Activated T-cell treated with anti-CD3 and anti-CD28 coated beads, Interleukin-2, amount 50 U/mL, for 72 hours (primary cell): Measurements from ENCODE around the gene FAM118A. TPM values are rescaled to one million over a fixed set of nuclear protein-coding genes. Genes with fewer than 3 reads are reported as not detected.

ENCODE experiments used
- ATAC-seq, 2 donors: fragments of 150-1000 bp; cut with Tn5 transposase; replicated peaks in 1 of 2; 2 replicates each; pipeline ENCODE4 v1.10.0; 2021; ENCODE audit warnings: moderate library complexity in 2 of 2, mild to moderate bottlenecking in 1 of 2
- DNase-seq, 2 donors: peaks; one replicate each; pipeline ENCODE4 v3.0.0; 2021 to 2022; ENCODE audit warnings: mixed read lengths in 1 of 2
- H3K27ac Mint-ChIP-seq: one replicate; pipeline ENCODE4 v1.8.0; 2022; ENCODE audit warnings: mild to moderate bottlenecking, moderate library complexity, mixed read lengths
- H3K27me3 Mint-ChIP-seq: one replicate; pipeline ENCODE4 v1.8.0; 2022; ENCODE audit warnings: low read depth, mixed read lengths
- H3K36me3 Mint-ChIP-seq, 2 donors: one replicate each; pipeline ENCODE4 v1.8.0; 2022; ENCODE audit warnings: mixed read lengths in 2 of 2, mild to moderate bottlenecking in 1 of 2; ENCODE audit not compliant: insufficient read depth in 2 of 2
- H3K4me1 Mint-ChIP-seq: one replicate; pipeline ENCODE4 v1.8.0; 2022; ENCODE audit warnings: low read depth, mixed read lengths
- H3K4me3 Mint-ChIP-seq, 2 donors: one replicate each; pipeline ENCODE4 v1.8.0; 2022; ENCODE audit warnings: mild to moderate bottlenecking in 2 of 2, mixed read lengths in 2 of 2, moderate library complexity in 2 of 2
- H3K9me3 Mint-ChIP-seq, 2 donors: one replicate each; pipeline ENCODE4 v1.8.0; 2022; ENCODE audit warnings: mixed read lengths in 2 of 2
- total RNA-seq, 2 donors: library from RNA; stranded (reverse); gene quantifications; one replicate each; pipeline ENCODE4 v1.2.3, GENCODE V29; 2022

FAM118A gene
- total RNA-seq, 2 donors from 2014 or later: 50.1 to 130 TPM

GRCh38 chr22:45332001-45332400 lies 22.3 kb downstream of the FAM118A start:
- ATAC-seq (no peak), DNase-seq (no peak)
- Mint-ChIP-seq H3K9me3 (no peaks in the 10 kb centered on the region), H3K27ac (no peak overlapping the region), H3K27me3 (no peaks in the 10 kb centered on the region), H3K4me1 (peaks cover 15% of the 10 kb centered on the region), H3K36me3 (peaks cover 4 to 17% of the 10 kb centered on the region in 2 donors), H3K4me3 (no peak overlapping the region)

- no peak overlapping the region for H3K27ac Mint-ChIP-seq
- ATAC-seq (no peak), DNase-seq (no peak)
- peaks cover 4 to 26% of the 10 kb centered on the region in 2 donors for H3K36me3 Mint-ChIP-seq
- no peak overlapping the region for H3K4me3 Mint-ChIP-seq
- no peaks in the 10 kb centered on the region for H3K27me3 Mint-ChIP-seq
- peaks cover 15% of the 10 kb centered on the region for H3K4me1 Mint-ChIP-seq
- H3K9me3 Mint-ChIP-seq: no peaks in the 10 kb centered on the region
These were observed 24.3 kb downstream of the FAM118A start for GRCh38 chr22:45334068-45334467.

- no peaks in the 10 kb centered on the region for H3K27me3 Mint-ChIP-seq
These were observed 24.8 kb downstream of the FAM118A start for GRCh38 chr22:45334528-45334927.

GRCh38 chr22:45335021-45335818 lies 25.5 kb downstream of the FAM118A start:
- DNase-seq (no peak), ATAC-seq (no peak)
- H3K27me3 Mint-ChIP-seq: no peaks in the 10 kb centered on the region
- no peak overlapping the region for H3K27ac Mint-ChIP-seq
- peaks cover 16% of the 10 kb centered on the region for H3K4me1 Mint-ChIP-seq
- no peak overlapping the region for H3K4me3 Mint-ChIP-seq
- no peaks in the 10 kb centered on the region for H3K9me3 Mint-ChIP-seq
- H3K36me3 Mint-ChIP-seq: peaks cover 5 to 31% of the 10 kb centered on the region in 2 donors

More at GRCh38 chr22:45334528-45334927, 24.8 kb downstream of the FAM118A start:
- H3K4me1 Mint-ChIP-seq: peaks cover 15% of the 10 kb centered on the region
- no peak overlapping the region for H3K4me3 Mint-ChIP-seq
- H3K9me3 Mint-ChIP-seq: no peaks in the 10 kb centered on the region
- H3K36me3 Mint-ChIP-seq: peaks cover 4 to 26% of the 10 kb centered on the region in 2 donors
- H3K27ac Mint-ChIP-seq: no peak overlapping the region
- no peak for ATAC-seq
- no peak for DNase-seq

- Mint-ChIP-seq H3K36me3 (peaks cover 5 to 35% of the 10 kb centered on the region in 2 donors), H3K27ac (no peak overlapping the region)
These were observed 26.3 kb downstream of the FAM118A start for GRCh38 chr22:45335854-45336522.

GRCh38 chr22:45336971-45337431 lies 27.3 kb downstream of the FAM118A start:
- Mint-ChIP-seq H3K36me3 (peaks cover 5 to 38% of the 10 kb centered on the region in 2 donors), H3K27ac (no peak overlapping the region), H3K9me3 (no peaks in the 10 kb centered on the region), H3K4me1 (peaks cover 34% of the 10 kb centered on the region), H3K27me3 (no peaks in the 10 kb centered on the region), H3K4me3 (peak overlapping the region; percentile 27 to 49)
- no peak for ATAC-seq
- no peak for DNase-seq

More at GRCh38 chr22:45335854-45336522, 26.3 kb downstream of the FAM118A start:
- H3K9me3 Mint-ChIP-seq: no peaks in the 10 kb centered on the region
- ATAC-seq: no peak
- H3K4me1 Mint-ChIP-seq: peaks cover 24% of the 10 kb centered on the region
- no peak overlapping the region for H3K4me3 Mint-ChIP-seq
- DNase-seq: no peak
- H3K27me3 Mint-ChIP-seq: no peaks in the 10 kb centered on the region

GRCh38 chr22:45337536-45337935 lies 27.8 kb downstream of the FAM118A start:
- H3K4me1 Mint-ChIP-seq: peaks cover 36% of the 10 kb centered on the region
- H3K9me3 Mint-ChIP-seq: no peaks in the 10 kb centered on the region
- H3K36me3 Mint-ChIP-seq: peaks cover 5 to 38% of the 10 kb centered on the region in 2 donors
- H3K27ac Mint-ChIP-seq: no peak overlapping the region
- DNase-seq (no peak), ATAC-seq (no peak)
- no peaks in the 10 kb centered on the region for H3K27me3 Mint-ChIP-seq
- no peak overlapping the region for H3K4me3 Mint-ChIP-seq

GRCh38 chr22:45338795-45339194 lies 29.1 kb downstream of the FAM118A start:
- DNase-seq: no peak
- Mint-ChIP-seq H3K27me3 (no peaks in the 10 kb centered on the region), H3K9me3 (no peaks in the 10 kb centered on the region), H3K27ac (no peak overlapping the region), H3K36me3 (peaks cover 4 to 36% of the 10 kb centered on the region in 2 donors), H3K4me1 (peaks cover 36% of the 10 kb centered on the region), H3K4me3 (no peak overlapping the region)
- ATAC-seq: no peak

- H3K4me1 Mint-ChIP-seq: peaks cover 41% of the 10 kb centered on the region
- H3K27me3 Mint-ChIP-seq: no peaks in the 10 kb centered on the region
- no peak overlapping the region for H3K4me3 Mint-ChIP-seq
- DNase-seq: no peak
- no peak for ATAC-seq
- no peaks in the 10 kb centered on the region for H3K9me3 Mint-ChIP-seq
- no peak overlapping the region for H3K27ac Mint-ChIP-seq
- H3K36me3 Mint-ChIP-seq: peaks cover 4 to 37% of the 10 kb centered on the region in 2 donors
These were observed 30.6 kb downstream of the FAM118A start for GRCh38 chr22:45340323-45340722.

GRCh38 chr22:45341498-45341897 lies 31.8 kb downstream of the FAM118A start:
- Mint-ChIP-seq H3K9me3 (no peaks in the 10 kb centered on the region), H3K27ac (peak overlapping the region; percentile 21), H3K27me3 (no peaks in the 10 kb centered on the region), H3K4me1 (peaks cover 37% of the 10 kb centered on the region), H3K36me3 (peaks cover 4 to 32% of the 10 kb centered on the region in 2 donors), H3K4me3 (peak overlapping the region in 1 of 2 donors; percentile 17)
- DNase-seq (peak; percentile 55 to 74), ATAC-seq (peak; percentile 97 to 99)

GRCh38 chr22:45343143-45343542 lies 33.4 kb downstream of the FAM118A start:
- H3K27me3 Mint-ChIP-seq: no peaks in the 10 kb centered on the region
- peaks cover 1 to 18% of the 10 kb centered on the region in 2 donors for H3K36me3 Mint-ChIP-seq
- ATAC-seq: no peak
- no peak overlapping the region for H3K27ac Mint-ChIP-seq
- H3K4me3 Mint-ChIP-seq: no peak overlapping the region
- no peak for DNase-seq
- H3K4me1 Mint-ChIP-seq: peaks cover 26% of the 10 kb centered on the region
- peaks cover 0 to 2% of the 10 kb centered on the region in 2 donors for H3K9me3 Mint-ChIP-seq

- Mint-ChIP-seq H3K27me3 (no peaks in the 10 kb centered on the region), H3K9me3 (peaks cover 0 to 2% of the 10 kb centered on the region in 2 donors), H3K36me3 (peaks cover 1 to 16% of the 10 kb centered on the region in 2 donors), H3K27ac (no peak overlapping the region), H3K4me3 (no peak overlapping the region), H3K4me1 (peaks cover 26% of the 10 kb centered on the region)
- DNase-seq: no peak
- no peak for ATAC-seq
These were observed 34.6 kb downstream of the FAM118A start for GRCh38 chr22:45344334-45344733.

- DNase-seq (no peak), ATAC-seq (no peak)
- H3K27me3 Mint-ChIP-seq: no peaks in the 10 kb centered on the region
- no peak overlapping the region for H3K27ac Mint-ChIP-seq
- H3K9me3 Mint-ChIP-seq: peaks cover 0 to 2% of the 10 kb centered on the region in 2 donors
- no peak overlapping the region for H3K4me3 Mint-ChIP-seq
- no peaks in the 10 kb centered on the region for H3K36me3 Mint-ChIP-seq
- peaks cover 17% of the 10 kb centered on the region for H3K4me1 Mint-ChIP-seq
These were observed 40.2 kb downstream of the FAM118A start for GRCh38 chr22:45349916-45350315.
